ENCODE measurements around the gene ARHGAP26.

Gene ARHGAP26

DNA sequence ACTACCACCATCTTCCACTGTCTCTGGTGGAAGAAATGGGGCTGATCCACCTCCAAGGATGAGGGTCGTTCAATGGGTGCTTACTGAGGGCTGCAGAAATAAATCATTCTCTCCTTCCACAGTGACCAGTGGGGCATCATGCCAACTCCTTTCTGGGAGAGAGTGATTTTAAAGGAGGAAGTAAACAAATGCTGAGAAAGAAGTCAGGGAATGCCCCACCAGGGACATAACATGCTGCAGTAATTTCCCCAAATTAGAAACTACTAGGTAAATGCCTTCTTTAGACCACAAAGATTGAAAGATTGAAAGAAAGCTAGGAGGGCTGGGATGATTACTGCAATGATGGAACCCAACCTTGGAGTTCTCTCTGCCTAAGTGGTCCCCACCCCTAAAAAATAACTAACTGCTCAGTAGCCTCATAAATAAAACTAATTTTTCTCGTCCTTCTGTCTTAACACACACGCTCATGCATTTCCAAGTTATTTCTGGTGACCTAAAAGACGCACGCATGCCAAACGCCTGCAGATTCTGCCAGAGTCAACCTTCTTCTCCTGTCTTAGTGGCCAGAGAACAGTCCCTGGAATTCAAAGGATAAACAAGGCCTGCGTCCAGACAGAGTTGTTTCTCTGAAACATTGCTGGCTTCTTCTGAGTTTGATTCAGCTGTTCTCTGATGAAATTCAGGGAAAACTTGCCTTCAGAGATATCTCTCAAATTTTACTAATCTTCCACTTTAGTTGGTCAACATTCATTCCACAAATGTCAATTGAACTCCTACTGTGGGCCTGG is 383.3 kb downstream of the ARHGAP26 start:
- no peak for DNase-seq

DNA sequence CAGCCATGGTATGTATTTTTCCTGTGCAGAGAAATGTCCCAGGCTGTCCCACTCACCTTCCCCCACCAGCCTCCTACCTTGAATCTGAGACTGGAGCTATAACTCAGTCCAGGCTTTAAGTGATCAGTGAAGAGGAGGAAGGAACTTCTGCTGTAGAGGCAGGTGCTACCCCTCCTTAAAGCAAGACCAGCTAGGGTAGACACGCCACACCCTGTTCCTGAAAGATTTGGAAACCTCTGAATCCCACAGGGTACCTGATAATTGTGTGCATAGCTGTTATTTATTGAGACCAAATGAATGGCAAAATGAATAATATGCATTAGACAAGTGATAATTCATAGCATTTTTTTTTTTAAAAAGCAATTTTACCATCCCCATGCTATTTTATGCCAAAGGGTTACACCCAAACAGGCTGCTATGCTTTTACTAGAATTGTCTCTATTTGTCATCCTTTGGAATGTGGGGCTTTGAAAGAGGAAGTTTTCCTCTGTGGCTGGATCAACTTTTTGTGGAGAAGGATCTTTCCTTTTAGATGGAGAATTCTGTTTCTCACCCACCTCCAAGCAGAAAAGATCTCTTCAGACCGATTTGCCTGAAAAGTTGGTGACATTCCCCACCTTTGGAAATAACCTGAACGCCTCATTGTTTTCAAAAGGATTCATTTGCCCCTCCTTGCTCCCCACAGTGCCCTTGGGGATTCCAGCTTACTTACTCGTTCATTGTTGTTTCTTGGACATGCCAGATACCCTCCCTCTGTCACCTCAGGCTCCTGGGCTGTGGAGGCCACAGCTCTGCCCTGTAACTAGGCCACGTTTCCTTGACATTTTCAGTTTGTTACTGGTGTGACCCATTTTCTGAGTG is 384.6 kb downstream of the ARHGAP26 start:
- no peak for DNase-seq

DNA sequence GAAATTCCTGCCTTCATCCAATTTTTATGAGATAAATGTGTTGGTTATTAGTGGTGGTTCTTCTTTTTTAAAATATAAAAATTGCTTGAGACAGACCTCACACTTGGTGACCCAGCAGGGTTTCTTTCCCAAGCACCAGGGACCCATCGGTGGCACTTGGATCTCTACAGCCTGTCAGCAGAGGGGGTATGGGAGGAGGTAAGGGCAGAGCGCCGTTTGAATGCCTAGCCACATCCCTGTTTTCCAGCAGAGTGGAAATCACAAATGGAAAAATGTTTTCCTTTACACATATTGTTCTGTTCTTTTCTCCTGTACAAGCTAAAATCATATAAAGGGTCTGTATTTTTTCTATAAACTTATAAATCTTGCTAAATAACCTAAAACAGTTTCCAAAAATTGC is 385.3 kb downstream of the ARHGAP26 start:
- DNase-seq: no peak

DNA sequence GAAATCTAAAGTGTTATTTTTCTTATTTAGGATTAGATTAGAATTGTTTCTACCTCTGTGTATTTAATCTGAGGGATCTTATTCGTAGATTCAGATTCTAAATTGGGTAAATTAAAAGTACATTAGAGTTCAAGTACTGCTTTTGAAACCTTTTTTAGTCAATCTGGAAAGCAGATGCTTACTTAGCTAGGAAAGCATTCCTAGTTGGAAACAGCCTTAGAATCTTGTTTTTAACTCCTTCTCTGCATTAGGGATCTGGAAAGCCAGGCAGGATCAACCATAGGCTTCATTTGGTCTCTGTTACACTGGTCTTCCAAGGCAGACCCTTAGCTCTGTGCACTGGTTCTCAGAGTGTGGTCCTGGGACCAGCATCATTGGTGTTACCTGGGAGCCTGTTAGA is 385.9 kb downstream of the ARHGAP26 start:
- DNase-seq: no peak

DNA sequence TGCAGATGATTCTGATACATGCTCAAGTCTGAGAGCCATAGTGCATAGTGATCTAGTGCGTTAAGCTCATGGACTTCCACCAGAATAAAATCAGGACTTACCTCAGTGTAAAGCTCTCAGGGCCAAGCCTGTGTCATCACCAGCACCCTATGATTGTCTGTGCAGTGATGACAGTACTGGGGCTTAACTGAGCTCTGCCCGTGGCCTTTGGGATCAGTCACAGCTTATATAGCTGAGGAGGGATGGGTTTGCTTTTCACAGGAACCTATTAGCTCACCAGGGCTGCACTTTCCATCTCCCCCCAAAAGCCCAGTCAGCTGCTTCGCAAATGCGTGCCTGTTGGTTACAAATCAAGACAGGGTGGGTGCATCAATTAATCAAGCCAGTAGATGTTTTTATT is 386.4 kb downstream of the ARHGAP26 start:
- no peak for DNase-seq

DNA sequence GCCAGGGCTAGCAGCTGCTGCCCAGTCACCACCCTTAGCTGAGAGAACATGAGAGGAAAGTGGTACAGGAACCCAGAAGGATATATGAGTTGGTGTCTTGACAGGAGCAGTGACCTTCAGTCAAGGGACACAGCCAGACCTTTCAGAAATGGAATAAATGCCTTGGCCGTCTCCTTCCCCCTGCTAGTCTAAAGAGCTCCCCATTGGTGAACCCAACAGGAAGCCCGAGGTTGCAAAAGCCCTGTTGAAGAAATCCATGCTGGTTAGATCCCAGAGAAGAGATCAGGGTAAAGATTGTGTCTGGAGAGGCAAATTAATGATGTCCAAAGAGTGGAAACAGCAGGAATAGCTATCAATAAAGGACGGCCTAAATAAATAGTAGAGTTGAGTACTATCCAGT is 388.9 kb downstream of the ARHGAP26 start:
- DNase-seq: no peak

DNA sequence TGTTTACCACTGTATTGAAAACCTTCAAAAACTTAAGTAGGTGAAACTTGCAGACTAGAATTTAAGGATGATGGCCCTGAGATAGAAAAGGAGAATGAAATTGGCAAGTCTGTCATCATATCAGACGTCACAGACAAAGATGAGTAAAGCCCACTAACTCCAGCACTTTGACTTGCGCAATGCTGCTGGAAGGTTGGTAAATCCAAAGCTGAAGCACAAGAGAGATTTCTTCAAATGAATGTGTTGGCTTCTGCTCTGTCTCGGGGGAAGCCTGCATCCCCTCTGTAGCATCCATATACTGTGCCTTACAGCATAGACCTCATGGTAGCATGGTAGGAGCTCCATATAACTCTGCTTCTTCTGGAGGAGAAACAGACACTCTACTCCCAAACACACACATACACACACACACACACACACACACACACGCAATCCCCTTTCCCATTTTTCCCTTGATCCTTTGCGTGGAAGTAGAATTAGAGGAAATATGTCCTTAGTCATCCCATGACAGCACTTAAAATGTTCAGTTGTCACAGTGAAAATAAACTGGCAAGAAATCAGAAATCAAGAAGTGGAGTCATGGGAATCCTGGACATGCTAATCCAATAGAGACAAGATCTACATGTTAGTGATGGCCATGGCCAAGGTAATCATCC is 391.8 kb downstream of the ARHGAP26 start:
- no peak for DNase-seq

DNA sequence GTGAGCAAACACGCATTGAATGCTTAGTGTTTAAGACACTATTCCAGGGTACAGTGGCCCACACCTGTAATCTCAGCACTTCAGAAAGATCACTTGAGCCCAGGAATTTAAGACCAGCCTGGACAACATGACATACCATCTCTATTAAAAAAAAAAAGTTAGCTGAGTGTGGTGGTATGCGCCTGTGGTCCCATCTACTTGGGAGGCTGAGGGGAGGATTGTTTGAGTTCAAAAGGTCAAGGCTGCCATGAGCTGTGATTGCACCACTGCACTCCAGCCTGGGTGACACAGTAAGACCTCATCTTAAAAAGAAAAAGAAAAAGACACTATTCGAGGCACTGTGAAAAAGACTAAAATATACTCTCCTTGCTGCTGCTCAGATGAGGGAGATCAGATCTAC is 392.6 kb downstream of the ARHGAP26 start:
- DNase-seq: no peak

DNA sequence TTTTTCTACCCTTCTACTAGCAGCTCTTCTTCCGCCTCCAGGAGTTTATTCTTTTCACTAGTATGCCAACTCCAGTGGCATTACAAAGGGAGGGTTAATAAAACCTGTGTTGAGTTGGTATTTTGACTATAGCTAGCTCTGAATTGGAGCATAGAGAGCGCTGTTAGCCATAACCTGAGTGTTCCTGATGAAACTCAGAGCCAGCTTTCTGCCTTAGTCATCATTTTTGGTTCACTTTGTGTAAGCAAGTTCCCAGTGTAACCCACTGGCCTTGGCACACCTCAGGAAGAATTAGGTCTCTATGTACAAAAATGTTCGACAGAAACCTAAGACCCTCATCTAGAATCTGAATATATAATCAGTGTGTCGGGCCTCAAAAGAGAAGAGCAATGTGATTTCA is 394.4 kb downstream of the ARHGAP26 start:
- DNase-seq: no peak

DNA sequence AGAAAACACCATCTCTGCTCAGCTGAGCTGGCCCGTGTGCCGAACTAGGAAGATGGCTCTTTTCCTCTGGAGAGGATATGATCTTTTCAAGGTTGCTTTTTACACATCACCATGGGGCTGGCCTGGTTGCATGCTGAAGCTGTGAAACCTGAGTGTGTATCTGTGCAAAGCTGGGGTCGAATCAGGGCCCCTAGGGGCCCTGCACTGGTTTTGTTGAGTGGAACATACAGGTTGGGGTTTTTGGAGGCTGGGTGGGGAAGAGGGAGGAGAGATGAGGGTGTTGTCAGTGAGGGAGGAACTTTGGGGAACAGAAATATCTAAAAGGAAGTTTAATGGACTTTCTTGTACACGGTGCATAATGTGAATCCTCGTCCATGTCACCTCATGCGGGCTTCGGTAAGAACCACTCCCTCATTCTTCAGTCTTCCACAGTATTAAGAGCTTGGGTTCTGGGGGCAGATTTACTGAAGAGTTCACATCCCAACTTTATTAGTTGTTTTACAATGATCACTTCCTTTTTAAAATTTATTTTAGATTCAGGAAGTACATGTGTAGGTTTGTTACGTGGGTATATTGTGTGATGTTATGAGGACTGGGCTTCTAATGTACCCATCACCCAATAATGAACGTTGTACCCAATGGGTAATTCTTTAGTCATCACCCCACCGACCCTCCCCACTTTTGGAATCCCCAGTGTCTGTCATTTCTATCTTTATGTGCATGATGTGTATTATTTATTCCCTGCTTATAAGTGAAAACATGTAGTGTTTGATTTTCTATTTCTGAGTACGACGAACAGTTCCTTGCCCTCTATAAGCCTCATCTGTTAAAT is 395.1 kb downstream of the ARHGAP26 start:
- no peak for DNase-seq

DNA sequence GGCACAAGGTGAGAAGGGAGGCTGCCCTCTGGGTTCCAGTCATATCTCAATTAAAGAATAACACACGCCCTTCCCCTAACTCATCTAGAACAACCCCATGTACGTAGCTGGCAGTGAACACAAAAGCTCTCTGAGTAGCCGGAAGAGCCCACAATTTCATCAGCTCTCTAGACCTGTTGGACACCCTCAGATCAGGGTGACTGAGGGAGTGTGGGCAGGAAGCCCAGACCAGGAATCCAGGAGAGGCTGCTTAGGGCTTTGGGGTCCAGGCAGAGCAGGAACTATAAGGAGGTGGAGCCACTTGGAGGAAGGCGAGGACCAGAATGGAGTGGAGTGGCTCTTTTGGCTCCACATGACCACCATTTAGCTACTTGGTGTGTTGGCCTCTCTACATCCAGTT is 395.9 kb downstream of the ARHGAP26 start:
- DNase-seq: no peak

DNA sequence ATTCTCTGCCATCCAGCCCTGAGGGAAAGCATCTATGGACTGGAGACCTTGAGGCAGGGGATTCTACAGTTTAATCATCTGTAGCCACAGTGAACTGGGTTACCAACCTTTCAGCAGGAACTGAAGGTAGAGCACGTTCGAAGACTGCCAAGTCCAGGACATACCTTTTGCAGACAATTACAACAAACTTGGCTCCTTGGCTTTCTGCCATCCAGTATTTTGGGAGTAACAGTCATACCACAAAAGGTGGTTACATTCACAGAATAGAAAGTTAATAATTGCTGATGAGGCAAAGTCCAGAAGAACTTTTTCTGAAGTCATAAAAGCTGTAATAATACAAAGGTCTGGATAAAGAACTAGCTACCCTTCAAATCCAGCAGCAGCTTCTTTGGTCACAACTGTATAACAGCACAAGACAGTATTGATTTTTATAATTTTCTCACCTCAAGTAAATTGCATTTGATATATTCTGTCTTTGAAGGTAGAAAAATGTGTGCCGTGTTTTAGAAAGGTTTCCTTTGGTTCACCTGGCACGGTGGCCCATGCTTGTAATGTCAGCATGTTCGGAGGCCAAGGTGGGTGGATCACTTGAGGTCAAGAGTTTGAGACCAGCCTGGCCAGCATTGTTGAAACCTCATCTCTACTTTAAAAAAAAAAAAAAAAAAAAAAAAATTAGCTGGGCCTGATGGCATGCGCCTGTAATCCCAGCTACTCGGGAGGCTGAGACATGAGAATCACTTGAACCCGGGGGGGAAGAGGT is 396.7 kb downstream of the ARHGAP26 start:
- DNase-seq: no peak

DNA sequence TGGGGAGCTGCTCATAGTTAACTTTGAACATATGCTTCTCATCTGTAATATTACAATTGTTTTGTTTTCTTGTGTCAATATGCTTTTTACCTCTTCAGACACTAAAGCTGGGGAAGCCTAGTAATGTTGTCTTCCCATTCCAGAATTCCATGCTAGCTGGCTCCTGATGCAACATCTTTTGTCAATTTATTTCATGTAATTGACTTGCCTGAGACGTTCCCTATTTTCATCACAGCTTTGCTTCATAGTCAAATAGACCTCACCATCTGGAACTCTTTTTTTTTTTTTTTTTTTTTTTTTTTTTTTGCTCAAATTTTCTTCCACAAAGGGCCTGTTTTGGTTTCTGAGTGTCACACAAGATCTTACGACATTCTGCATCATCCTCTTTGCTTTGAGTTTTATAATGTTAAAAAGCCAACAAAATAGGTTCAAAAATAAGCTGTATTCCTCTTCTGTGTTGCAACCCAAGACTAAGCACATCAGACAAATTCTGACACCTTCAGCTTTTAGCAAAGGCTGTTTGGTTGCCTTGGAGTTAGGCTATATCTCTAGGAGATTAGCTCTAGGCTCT is 398.1 kb downstream of the ARHGAP26 start:
- no peak for DNase-seq

DNA sequence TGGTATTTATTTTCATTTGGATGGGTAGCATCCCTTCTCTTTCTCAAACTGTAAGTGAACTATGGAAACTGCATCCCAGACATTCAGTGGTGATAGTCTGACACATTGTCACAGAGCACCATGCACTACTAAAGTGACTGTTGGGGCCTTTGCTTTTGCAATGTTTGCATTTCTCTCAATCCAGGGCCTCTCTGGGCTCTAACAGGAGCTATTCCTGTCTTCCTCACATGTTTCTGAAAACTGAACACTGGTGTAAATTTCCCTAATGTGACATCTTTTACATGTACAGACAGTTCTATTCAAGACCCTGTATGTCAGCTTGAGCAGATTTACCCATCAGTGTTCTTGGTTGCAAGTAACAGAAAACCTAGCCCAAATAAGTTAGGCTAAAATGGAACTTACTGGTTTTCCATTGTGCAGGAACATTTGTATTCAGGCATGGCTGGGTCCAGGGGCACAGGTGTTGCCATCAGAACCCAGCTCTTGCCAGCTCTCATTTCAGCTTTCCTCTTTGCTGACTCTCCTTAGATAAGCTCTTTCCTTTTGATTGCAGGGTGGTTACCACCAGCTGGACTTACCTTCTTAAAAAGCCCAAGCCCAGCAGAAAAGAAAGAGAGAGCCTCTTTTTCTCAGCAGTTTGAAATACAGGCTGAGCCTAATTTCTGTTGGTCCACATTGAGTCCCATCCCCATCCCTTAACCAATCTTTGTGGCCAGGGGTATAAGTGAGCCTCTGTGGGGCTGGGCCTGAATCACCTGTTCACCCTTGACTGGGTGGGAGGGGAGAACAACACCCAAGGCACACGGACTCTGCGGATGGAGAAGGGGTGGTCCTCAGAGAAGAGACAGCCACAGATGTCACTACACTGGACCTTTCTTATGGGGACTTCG is 399.0 kb downstream of the ARHGAP26 start:
- no peak for DNase-seq

DNA sequence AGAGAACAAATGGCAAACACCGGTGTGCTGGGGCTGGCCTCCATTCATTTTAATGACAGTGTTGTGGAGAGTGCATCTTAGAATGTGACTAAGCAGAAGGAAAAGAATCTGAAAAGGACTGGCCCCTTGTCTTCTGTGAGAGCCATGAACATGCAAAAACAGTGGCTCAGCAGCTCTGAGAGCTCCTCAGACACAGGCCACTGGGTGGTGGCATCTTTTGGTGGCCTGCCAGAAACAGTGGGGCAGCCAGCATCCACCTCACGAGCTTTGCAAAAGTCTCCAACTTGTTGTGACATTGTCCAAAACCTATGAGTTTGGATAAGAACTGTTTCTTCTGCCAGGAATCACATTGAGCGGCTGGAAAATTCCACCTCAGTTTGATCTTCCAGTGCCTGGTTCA is 399.9 kb downstream of the ARHGAP26 start:
- DNase-seq: no peak

DNA sequence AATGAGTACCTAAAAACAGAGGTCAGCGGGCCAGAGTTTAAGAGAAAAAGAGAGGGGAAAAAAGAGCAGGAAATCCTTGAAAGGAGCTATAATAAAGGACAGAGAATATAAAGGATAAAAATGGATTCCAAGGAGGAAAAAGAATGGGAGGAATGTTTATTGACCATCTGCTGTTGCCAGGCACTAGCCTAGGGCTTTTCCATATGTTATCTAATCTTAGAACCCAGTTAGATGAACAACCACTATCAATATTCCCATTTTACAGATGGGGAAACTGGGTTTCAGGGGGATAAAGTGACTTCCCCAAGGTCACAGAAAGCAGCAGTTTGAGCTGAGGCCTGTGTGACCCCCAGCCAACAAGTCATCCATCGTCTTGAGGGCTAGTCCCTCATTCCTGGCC is 400.8 kb downstream of the ARHGAP26 start:
- no peak for DNase-seq

DNA sequence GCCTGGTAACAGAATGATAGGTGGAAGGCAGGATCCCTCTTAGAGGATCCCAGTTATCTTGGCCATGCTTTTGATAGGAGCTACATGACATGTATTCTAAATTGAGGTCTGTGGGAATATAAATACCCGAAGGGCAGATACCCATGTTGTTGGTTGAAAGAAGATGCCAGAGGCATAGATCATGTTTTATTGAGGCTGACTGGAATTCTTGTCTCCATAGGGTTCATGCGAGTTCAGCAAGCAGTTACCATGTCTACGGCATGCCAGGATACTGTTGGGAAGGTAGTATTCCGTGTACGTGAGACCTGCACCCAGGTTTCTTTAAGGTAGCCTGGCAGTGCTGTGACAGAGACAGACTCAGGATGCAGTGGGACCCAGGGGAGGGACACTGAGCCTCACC is 402.6 kb downstream of the ARHGAP26 start:
- no peak for DNase-seq

DNA sequence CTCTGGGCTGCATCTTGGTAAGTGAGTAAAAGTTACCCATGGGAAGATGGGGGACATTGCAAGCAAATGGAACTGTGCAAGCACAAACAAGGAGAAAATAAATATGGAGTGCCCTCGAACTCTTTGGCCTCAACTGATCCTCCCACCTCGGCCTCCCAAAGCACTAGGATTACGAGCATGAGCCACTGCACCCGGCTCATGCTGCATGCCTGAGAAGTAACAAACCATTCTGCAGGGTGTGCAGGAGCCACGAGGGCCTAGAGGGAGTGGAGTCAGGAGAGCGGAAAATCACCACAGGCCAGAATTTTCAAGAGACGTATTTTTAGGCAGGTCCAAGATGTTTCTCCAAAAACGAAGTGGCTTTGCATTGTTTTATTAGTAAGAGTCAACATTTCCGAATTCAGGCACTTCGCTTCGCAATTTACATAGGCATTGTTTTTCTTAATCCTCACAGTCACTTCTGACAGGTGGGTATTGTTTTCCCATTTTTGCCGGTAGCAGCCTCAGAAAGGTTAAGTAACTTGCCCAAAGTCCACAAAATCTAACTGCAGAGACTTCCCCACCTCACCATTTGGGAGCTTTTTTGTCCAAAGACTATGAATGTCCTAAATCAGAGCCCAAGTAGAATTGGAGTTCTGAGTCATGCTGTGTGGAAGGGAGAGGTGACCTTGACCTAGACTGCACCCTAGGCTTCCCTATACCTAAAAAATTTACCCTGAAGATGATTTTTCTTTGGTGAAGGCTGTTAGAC is 403.1 kb downstream of the ARHGAP26 start:
- DNase-seq: no peak

DNA sequence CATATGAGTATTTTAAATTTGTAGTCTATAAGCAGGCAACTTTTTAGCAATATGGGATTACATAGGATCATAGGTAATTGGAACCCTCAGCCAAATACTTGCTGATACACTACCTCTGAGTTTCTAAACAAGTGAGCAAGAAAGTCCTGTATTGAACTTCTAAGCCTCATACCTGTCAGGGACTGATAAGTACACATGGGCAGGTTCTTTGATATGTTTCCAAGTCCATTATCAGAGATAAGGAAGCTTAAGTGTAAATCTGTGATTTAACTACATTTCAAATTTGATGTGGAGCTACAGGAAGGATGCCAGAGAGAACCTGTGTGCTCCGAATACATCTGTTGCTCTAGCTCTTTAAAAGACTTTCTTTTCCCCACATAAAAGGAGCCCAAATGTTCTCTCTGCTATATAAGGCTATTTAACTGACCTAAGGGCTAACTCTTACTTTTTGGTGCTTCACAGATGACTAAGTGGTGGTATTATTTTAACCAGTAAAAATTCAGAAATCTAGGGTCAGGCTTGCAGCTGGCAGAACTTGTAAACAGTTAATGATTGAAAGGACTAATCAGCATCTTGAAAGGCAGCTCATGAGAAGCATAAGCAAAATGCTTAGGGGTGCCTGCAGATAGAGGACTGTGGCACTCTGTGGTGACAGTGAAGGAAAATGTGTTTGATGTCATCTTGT is 404.7 kb downstream of the ARHGAP26 start:
- DNase-seq: no peak
